Measurements from ENCODE around the gene CYP24A1. TPM values are rescaled to one million over a fixed set of nuclear protein-coding genes. Genes with fewer than 3 reads are reported as not detected.
"Not testable (repeated sequence)": the region's sequence is repeated elsewhere in the genome, so short reads cannot be mapped to it uniquely, and the experiment has no call there.

The CYP24A1 gene
- total RNA-seq, 1 donor from 2014 or later: 23.6 TPM

GRCh38 chr20:54133434-54134427 lies 40.1 kb downstream of the CYP24A1 start:
- Mint-ChIP-seq H3K4me3 (no peak overlapping the region), H3K36me3 (no peaks in the 10 kb centered on the region), H3K27ac (no peak overlapping the region), H3K9me3 (peaks cover 6% of the 10 kb centered on the region), H3K4me1 (peaks cover 3% of the 10 kb centered on the region), H3K27me3 (ENCODE audit: low read depth) (no peaks in the 10 kb centered on the region)
- DNase-seq (ENCODE audit: low spot score in 2 of 2, unreplicated experiment in 2 of 2): no peak
- TF ChIP-seq CTCF (IDR thresholded peaks at IDR 0.05; ENCODE audit: unreplicated experiment): no peak

GRCh38 chr20:54132612-54133433 lies 41.0 kb downstream of the CYP24A1 start:
- Mint-ChIP-seq H3K27me3 (ENCODE audit: low read depth) (no peaks in the 10 kb centered on the region), H3K27ac (no peak overlapping the region), H3K4me1 (peaks cover 10% of the 10 kb centered on the region), H3K36me3 (no peaks in the 10 kb centered on the region), H3K4me3 (no peak overlapping the region), H3K9me3 (peaks cover 6% of the 10 kb centered on the region)
- DNase-seq (ENCODE audit: low spot score in 2 of 2, unreplicated experiment in 2 of 2): no peak
- TF ChIP-seq CTCF (IDR thresholded peaks at IDR 0.05; ENCODE audit: unreplicated experiment): no peak

- no peak for TF ChIP-seq CTCF (IDR thresholded peaks at IDR 0.05; ENCODE audit: unreplicated experiment)
- H3K4me1 Mint-ChIP-seq: peaks cover 14% of the 10 kb centered on the region
- H3K27me3 Mint-ChIP-seq (ENCODE audit: low read depth): no peaks in the 10 kb centered on the region
- peaks cover 6% of the 10 kb centered on the region for H3K9me3 Mint-ChIP-seq
- no peaks in the 10 kb centered on the region for H3K36me3 Mint-ChIP-seq
- DNase-seq (ENCODE audit: low spot score in 2 of 2, unreplicated experiment in 2 of 2): no peak
- peak overlapping the region; percentile 87 for H3K27ac Mint-ChIP-seq
- no peak overlapping the region for H3K4me3 Mint-ChIP-seq
Observed at GRCh38 chr20:54131675-54132611, 41.8 kb downstream of the CYP24A1 start.

GRCh38 chr20:54131125-54131524 lies 42.7 kb downstream of the CYP24A1 start:
- H3K4me3 Mint-ChIP-seq; DNase-seq (ENCODE audit: low spot score in 2 of 2, unreplicated experiment in 2 of 2): not testable (repeated sequence)
- peaks cover 16% of the 10 kb centered on the region for H3K4me1 Mint-ChIP-seq

GRCh38 chr20:54129350-54129749 lies 44.4 kb downstream of the CYP24A1 start:
- DNase-seq (ENCODE audit: low spot score in 2 of 2, unreplicated experiment in 2 of 2): no peak
- peaks cover 18% of the 10 kb centered on the region for H3K4me1 Mint-ChIP-seq
- H3K27me3 Mint-ChIP-seq (ENCODE audit: low read depth): no peaks in the 10 kb centered on the region
- H3K36me3 Mint-ChIP-seq: no peaks in the 10 kb centered on the region
- no peak overlapping the region for H3K4me3 Mint-ChIP-seq
- no peak for TF ChIP-seq CTCF (IDR thresholded peaks at IDR 0.05; ENCODE audit: unreplicated experiment)
- H3K9me3 Mint-ChIP-seq: peaks cover 6% of the 10 kb centered on the region
- no peak overlapping the region for H3K27ac Mint-ChIP-seq

More at GRCh38 chr20:54131125-54131524, 42.7 kb downstream of the CYP24A1 start:
- H3K27ac Mint-ChIP-seq; H3K27me3 Mint-ChIP-seq (ENCODE audit: low read depth); H3K9me3 Mint-ChIP-seq; H3K36me3 Mint-ChIP-seq: not testable (repeated sequence)
